ENCODE measurements around the gene SLC25A28.

The SLC25A28 gene

DNA sequence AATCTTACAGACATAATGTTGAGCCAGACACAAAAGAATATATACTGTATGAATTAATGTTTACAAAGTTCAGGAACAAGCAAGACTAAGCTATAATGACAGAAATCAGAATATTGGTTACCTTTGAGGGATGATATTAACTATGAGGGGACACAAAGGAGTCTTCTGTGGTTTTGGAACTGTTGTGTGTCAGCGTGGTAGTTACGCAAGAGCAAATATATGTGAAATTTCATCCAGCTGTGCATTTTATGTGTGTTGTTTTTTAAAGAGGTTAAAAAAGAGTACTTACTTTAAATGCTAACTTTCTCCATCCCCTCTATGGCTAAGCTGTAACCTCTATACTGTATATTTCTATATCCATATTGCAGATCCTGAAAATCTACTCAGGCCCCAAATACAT, 14.9 kb downstream of the SLC25A28 start:
- Histone ChIP-seq H3K27me3 (ENCODE audit: control insufficient read depth in 3 of 3, insufficient read depth in 3 of 3, low read depth in 1 of 3, low read length in 3 of 3) (no peaks in the 10 kb centered on the region), H3K18ac (ENCODE audit: low read length) (no peak overlapping the region), H3K4me3 (ENCODE audit: low read length in 2 of 2) (no peak overlapping the region), H3K79me1 (ENCODE audit: low read depth, low read length) (no peaks in the 10 kb centered on the region), H3K4me1 (ENCODE audit: control insufficient read depth in 2 of 2, insufficient read depth in 1 of 2, low read depth in 1 of 2, low read length in 2 of 2) (no peaks in the 10 kb centered on the region), H2BK15ac (ENCODE audit: low read length) (no peak overlapping the region), H2BK120ac (ENCODE audit: low read depth, low read length) (no peak overlapping the region), H3K9ac (ENCODE audit: low read depth, low read length, poor library complexity) (no peak overlapping the region), H2BK5ac (ENCODE audit: low read length) (no peak overlapping the region), H3K14ac (ENCODE audit: low read length) (no peak overlapping the region), H3K9me3 (replicated peaks in 1 of 2; ENCODE audit: control insufficient read depth in 2 of 2, insufficient read depth in 1 of 2, low read depth in 1 of 2, low read length in 2 of 2) (peaks cover 0 to 2% of the 10 kb centered on the region in 2 donors), H2AK5ac (ENCODE audit: low read depth, low read length) (no peak overlapping the region), H2AFZ (ENCODE audit: low read length) (no peak overlapping the region), H3K4me2 (ENCODE audit: insufficient read depth, low read length, poor library complexity, severe bottlenecking) (no peak overlapping the region), H3K27ac (replicated peaks; ENCODE audit: low read length) (no peak overlapping the region), H4K91ac (ENCODE audit: low read depth, low read length, poor library complexity) (no peak overlapping the region), H3K4ac (ENCODE audit: low read length) (no peak overlapping the region), H3K36me3 (replicated peaks in 1 of 2; ENCODE audit: control insufficient read depth in 2 of 2, insufficient read depth in 2 of 2, low read length in 2 of 2) (peaks cover 3 to 14% of the 10 kb centered on the region in 2 donors), H4K8ac (ENCODE audit: low read depth, low read length) (no peak overlapping the region), H3K23ac (ENCODE audit: low read depth, low read length, poor library complexity) (no peak overlapping the region), H2BK12ac (ENCODE audit: low read length) (no peak overlapping the region)
- no CpG with 5 or more reads among the region's 2 CpGs for WGBS, 2 donors (ENCODE audit: extremely low coverage in 2 of 2, insufficient read length in 2 of 2, insufficient replicate concordance in 1 of 2)
- DNase-seq (ENCODE audit: low spot score), result no peak

DNA sequence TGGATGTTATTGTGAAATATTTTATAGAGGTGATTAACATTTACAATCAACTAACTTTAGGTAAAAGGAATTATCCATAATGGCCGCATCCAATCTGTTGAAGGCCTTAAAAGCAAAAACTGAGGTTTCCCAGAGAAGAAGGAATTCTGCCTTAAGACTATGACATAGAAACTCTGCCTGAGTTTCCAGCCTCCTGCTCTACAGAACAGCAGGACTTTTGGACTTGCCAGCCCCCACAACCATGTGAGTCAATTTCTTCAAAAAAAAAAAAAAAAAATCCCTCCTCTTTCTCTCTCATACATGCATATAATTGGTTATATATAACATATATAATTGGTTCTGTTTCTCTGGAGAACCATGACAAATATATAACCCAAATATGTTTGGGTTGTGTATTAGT, 15.4 kb downstream of the SLC25A28 start:
- DNase-seq (ENCODE audit: low spot score), result no peak
- Histone ChIP-seq H3K27ac (replicated peaks; ENCODE audit: low read length) (no peak overlapping the region), H3K14ac (ENCODE audit: low read length) (no peak overlapping the region), H4K91ac (ENCODE audit: low read depth, low read length, poor library complexity) (no peak overlapping the region), H3K9ac (ENCODE audit: low read depth, low read length, poor library complexity) (no peak overlapping the region), H3K79me1 (ENCODE audit: low read depth, low read length) (no peaks in the 10 kb centered on the region), H3K18ac (ENCODE audit: low read length) (no peak overlapping the region), H2AFZ (ENCODE audit: low read length) (no peak overlapping the region), H4K8ac (ENCODE audit: low read depth, low read length) (no peak overlapping the region), H2AK5ac (ENCODE audit: low read depth, low read length) (no peak overlapping the region), H2BK120ac (ENCODE audit: low read depth, low read length) (no peak overlapping the region), H3K4me3 (ENCODE audit: low read length in 2 of 2) (no peak overlapping the region), H3K27me3 (ENCODE audit: control insufficient read depth in 3 of 3, insufficient read depth in 3 of 3, low read depth in 1 of 3, low read length in 3 of 3) (peaks cover 0 to 3% (median 0%) of the 10 kb centered on the region in 3 experiments), H2BK15ac (ENCODE audit: low read length) (no peak overlapping the region), H3K9me3 (replicated peaks in 1 of 2; ENCODE audit: control insufficient read depth in 2 of 2, insufficient read depth in 1 of 2, low read depth in 1 of 2, low read length in 2 of 2) (peaks cover 0 to 2% of the 10 kb centered on the region in 2 donors), H3K4me2 (ENCODE audit: insufficient read depth, low read length, poor library complexity, severe bottlenecking) (no peak overlapping the region), H3K4me1 (ENCODE audit: control insufficient read depth in 2 of 2, insufficient read depth in 1 of 2, low read depth in 1 of 2, low read length in 2 of 2) (peaks cover 0 to 2% of the 10 kb centered on the region in 2 donors), H2BK12ac (ENCODE audit: low read length) (no peak overlapping the region), H3K23ac (ENCODE audit: low read depth, low read length, poor library complexity) (no peak overlapping the region), H3K4ac (ENCODE audit: low read length) (no peak overlapping the region), H3K36me3 (replicated peaks in 1 of 2; ENCODE audit: control insufficient read depth in 2 of 2, insufficient read depth in 2 of 2, low read length in 2 of 2) (peaks cover 1 to 9% of the 10 kb centered on the region in 2 donors), H2BK5ac (ENCODE audit: low read length) (no peak overlapping the region)
- WGBS, 2 donors (ENCODE audit: extremely low coverage in 2 of 2, insufficient read length in 2 of 2, insufficient replicate concordance in 1 of 2), result no CpG with 5 or more reads among the region's 1 CpG

DNA sequence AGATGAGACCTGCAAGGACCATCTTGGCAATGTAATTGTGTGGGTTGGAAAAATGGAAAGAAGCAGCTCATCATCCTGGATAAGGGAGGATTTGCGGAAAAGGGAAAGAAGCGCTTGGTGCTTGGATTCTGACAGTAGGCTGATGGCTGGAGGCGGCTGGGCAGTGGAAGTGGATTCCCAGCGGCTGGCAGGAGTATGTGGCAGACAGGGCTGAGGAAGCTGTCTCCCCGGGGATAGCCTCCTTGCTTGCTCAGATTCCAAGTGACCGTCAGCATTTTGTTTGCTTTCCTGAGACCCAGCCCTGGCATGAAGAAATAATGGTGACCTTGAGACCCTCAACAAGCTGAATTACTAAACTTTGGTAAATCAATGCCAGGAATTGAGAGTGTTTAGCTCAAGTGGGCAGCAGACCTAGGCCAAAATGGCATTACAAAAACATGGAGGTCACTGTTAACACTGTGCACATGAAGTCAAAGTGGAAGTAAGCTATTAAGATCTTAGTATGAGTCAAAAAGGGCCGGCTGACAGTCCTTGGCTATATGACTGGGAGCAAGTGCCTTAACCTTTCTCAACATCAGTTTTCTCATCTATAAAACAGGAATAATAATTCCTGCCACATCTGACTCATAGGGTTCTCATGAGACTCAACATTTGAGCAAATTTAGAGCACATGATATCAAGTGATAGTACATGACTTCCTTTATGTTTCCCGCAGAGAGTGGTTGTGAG, 21.3 kb downstream of the SLC25A28 start:
- H3K18ac ChIP-seq (ENCODE audit: low read length), result no peak overlapping the region
- no peak overlapping the region for H3K4me2 ChIP-seq (ENCODE audit: insufficient read depth, low read length, poor library complexity, severe bottlenecking)
- H3K23ac ChIP-seq (ENCODE audit: low read depth, low read length, poor library complexity), result no peak overlapping the region
- no peak overlapping the region for H3K9ac ChIP-seq (ENCODE audit: low read depth, low read length, poor library complexity)
- no peak overlapping the region for H2BK120ac ChIP-seq (ENCODE audit: low read depth, low read length)
- H3K36me3 ChIP-seq (replicated peaks in 1 of 2; ENCODE audit: control insufficient read depth in 2 of 2, insufficient read depth in 2 of 2, low read length in 2 of 2), result no peaks in the 10 kb centered on the region
- DNase-seq (ENCODE audit: low spot score), result no peak
- H3K4me3 ChIP-seq (ENCODE audit: low read length in 2 of 2), result no peak overlapping the region
- H3K27ac ChIP-seq (replicated peaks; ENCODE audit: low read length), result no peak overlapping the region
- no CpG with 5 or more reads among the region's 8 CpGs for WGBS, 2 donors (ENCODE audit: extremely low coverage in 2 of 2, insufficient read length in 2 of 2, insufficient replicate concordance in 1 of 2)
- no peak overlapping the region for H3K14ac ChIP-seq (ENCODE audit: low read length)
- H2BK15ac ChIP-seq (ENCODE audit: low read length), result no peak overlapping the region
- H4K8ac ChIP-seq (ENCODE audit: low read depth, low read length), result no peak overlapping the region
- no peak overlapping the region for H3K4ac ChIP-seq (ENCODE audit: low read length)
- H3K9me3 ChIP-seq (replicated peaks in 1 of 2; ENCODE audit: control insufficient read depth in 2 of 2, insufficient read depth in 1 of 2, low read depth in 1 of 2, low read length in 2 of 2), result peaks cover 0 to 2% of the 10 kb centered on the region in 2 donors
- no peak overlapping the region for H2AK5ac ChIP-seq (ENCODE audit: low read depth, low read length)
- H3K27me3 ChIP-seq (ENCODE audit: control insufficient read depth in 3 of 3, insufficient read depth in 3 of 3, low read depth in 1 of 3, low read length in 3 of 3), result peaks cover 0 to 31% (median 3%) of the 10 kb centered on the region in 3 experiments
- H2AFZ ChIP-seq (ENCODE audit: low read length), result no peak overlapping the region
- H2BK12ac ChIP-seq (ENCODE audit: low read length), result no peak overlapping the region
- no peak overlapping the region for H4K91ac ChIP-seq (ENCODE audit: low read depth, low read length, poor library complexity)
- H3K79me1 ChIP-seq (ENCODE audit: low read depth, low read length), result no peaks in the 10 kb centered on the region
- H3K4me1 ChIP-seq (ENCODE audit: control insufficient read depth in 2 of 2, insufficient read depth in 1 of 2, low read depth in 1 of 2, low read length in 2 of 2), result peaks cover 0 to 8% of the 10 kb centered on the region in 2 donors
- no peak overlapping the region for H2BK5ac ChIP-seq (ENCODE audit: low read length)

DNA sequence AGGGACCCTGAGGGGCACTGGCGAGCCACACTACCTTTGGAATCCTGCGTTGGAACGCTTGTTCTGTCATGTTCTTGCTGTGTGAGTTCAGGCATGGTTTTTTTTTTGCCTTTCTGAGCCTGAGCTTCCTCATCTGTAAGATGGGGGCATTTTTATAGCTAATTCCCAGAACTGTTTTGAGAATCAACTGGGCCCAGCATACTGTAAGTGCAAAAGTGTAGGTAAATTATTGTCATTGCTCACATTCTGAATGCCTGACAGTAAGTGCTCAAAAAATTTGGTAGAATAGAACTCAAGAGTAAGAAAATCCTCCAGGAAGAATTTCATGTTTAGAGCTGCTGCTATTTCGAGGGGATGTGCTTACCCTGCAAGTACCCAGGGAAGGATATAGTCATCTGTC, 22.2 kb downstream of the SLC25A28 start:
- Histone ChIP-seq H3K18ac (ENCODE audit: low read length) (no peak overlapping the region), H3K36me3 (replicated peaks in 1 of 2; ENCODE audit: control insufficient read depth in 2 of 2, insufficient read depth in 2 of 2, low read length in 2 of 2) (no peaks in the 10 kb centered on the region), H3K23ac (ENCODE audit: low read depth, low read length, poor library complexity) (no peak overlapping the region), H3K79me1 (ENCODE audit: low read depth, low read length) (no peaks in the 10 kb centered on the region), H3K14ac (ENCODE audit: low read length) (no peak overlapping the region), H3K4me3 (ENCODE audit: low read length in 2 of 2) (no peak overlapping the region), H3K27ac (replicated peaks; ENCODE audit: low read length) (no peak overlapping the region), H2BK15ac (ENCODE audit: low read length) (no peak overlapping the region), H3K4me1 (ENCODE audit: control insufficient read depth in 2 of 2, insufficient read depth in 1 of 2, low read depth in 1 of 2, low read length in 2 of 2) (peaks cover 0 to 8% of the 10 kb centered on the region in 2 donors), H4K8ac (ENCODE audit: low read depth, low read length) (no peak overlapping the region), H2BK12ac (ENCODE audit: low read length) (no peak overlapping the region), H3K9ac (ENCODE audit: low read depth, low read length, poor library complexity) (no peak overlapping the region), H2AK5ac (ENCODE audit: low read depth, low read length) (no peak overlapping the region), H3K27me3 (ENCODE audit: control insufficient read depth in 3 of 3, insufficient read depth in 3 of 3, low read depth in 1 of 3, low read length in 3 of 3) (peaks cover 0 to 35% (median 3%) of the 10 kb centered on the region in 3 experiments), H2AFZ (ENCODE audit: low read length) (no peak overlapping the region), H3K9me3 (replicated peaks in 1 of 2; ENCODE audit: control insufficient read depth in 2 of 2, insufficient read depth in 1 of 2, low read depth in 1 of 2, low read length in 2 of 2) (peaks cover 0 to 2% of the 10 kb centered on the region in 2 donors), H2BK5ac (ENCODE audit: low read length) (no peak overlapping the region), H3K4ac (ENCODE audit: low read length) (no peak overlapping the region), H3K4me2 (ENCODE audit: insufficient read depth, low read length, poor library complexity, severe bottlenecking) (no peak overlapping the region), H2BK120ac (ENCODE audit: low read depth, low read length) (no peak overlapping the region), H4K91ac (ENCODE audit: low read depth, low read length, poor library complexity) (no peak overlapping the region)
- WGBS, 2 donors (ENCODE audit: extremely low coverage in 2 of 2, insufficient read length in 2 of 2, insufficient replicate concordance in 1 of 2), result no CpG with 5 or more reads among the region's 4 CpGs
- DNase-seq (ENCODE audit: low spot score), result no peak

Data from neuronal stem cell (in vitro differentiated cells).